DND-41 (cell line): ENCODE data around the gene PREX1.

Experiments used
- ATAC-seq: fragments of 200-7000 bp; cut with Tn5 transposase; 3 replicates; pipeline ENCODE4 v1.9.1; 2021; ENCODE audit warnings: low read depth; ENCODE audit not compliant: insufficient read depth
- DNase-seq: peaks from one replicate; pipeline ENCODE4 v3.0.0-alpha.2; 2020
- H2AFZ ChIP-seq: 2 replicates; pipeline ENCODE4 v1.6.0; 2012; ENCODE audit warnings: low read depth, low read length
- H3K27ac ChIP-seq: 2 replicates; pipeline ENCODE4 v1.5.1; 2012; ENCODE audit warnings: low read length, inconsistent platforms
- H3K27me3 ChIP-seq: fragments of 200-600 bp; sonication (generic); 2 replicates; pipeline ENCODE4 v1.6.0; 2012; ENCODE audit warnings: low read length, mild to moderate bottlenecking, inconsistent platforms; ENCODE audit not compliant: insufficient read depth, poor library complexity
- H3K36me3 ChIP-seq: 2 replicates; pipeline ENCODE4 v1.5.1; 2012; ENCODE audit warnings: low read length, inconsistent platforms; ENCODE audit not compliant: insufficient read depth
- H3K4me1 ChIP-seq: 2 replicates; pipeline ENCODE4 v1.5.1; 2012; ENCODE audit warnings: mild to moderate bottlenecking, low read length; ENCODE audit not compliant: insufficient read depth
- H3K4me2 ChIP-seq: 2 replicates; pipeline ENCODE4 v1.6.0; 2012; ENCODE audit warnings: mild to moderate bottlenecking, moderate library complexity, low read length, inconsistent platforms; ENCODE audit not compliant: insufficient read depth
- H3K4me3 ChIP-seq, 2 experiments: fragments of 200-600 bp in 1 of 2; shearing (Covaris generic) in 1 of 2; 2 replicates each; pipeline ENCODE4 v1.5.1; 2012 to 2016; ENCODE audit warnings: inconsistent platforms in 2 of 2, low read length in 2 of 2, mild to moderate bottlenecking in 2 of 2, low read depth in 1 of 2, moderate library complexity in 1 of 2
- H3K79me2 ChIP-seq: 2 replicates; pipeline ENCODE4 v1.6.0; 2012; ENCODE audit warnings: low read length, inconsistent platforms; ENCODE audit not compliant: insufficient read depth
- H3K9ac ChIP-seq: 2 replicates; pipeline ENCODE4 v1.6.0; 2012; ENCODE audit warnings: low read depth, mild to moderate bottlenecking, inconsistent platforms, low read length, moderate library complexity
- H3K9me3 ChIP-seq: 2 replicates; pipeline ENCODE4 v1.5.1; 2012; ENCODE audit warnings: low read length, moderate library complexity, mild to moderate bottlenecking, inconsistent platforms; ENCODE audit not compliant: insufficient read depth, severe bottlenecking
- H4K20me1 ChIP-seq: 2 replicates; pipeline ENCODE4 v1.6.0; 2012; ENCODE audit warnings: low read length; ENCODE audit not compliant: insufficient read depth
- EZH2 ChIP-seq: IDR thresholded peaks from 3 replicates; pipeline ENCODE4 v1.6.1; 2012; ENCODE audit warnings: borderline replicate concordance, low read depth, mild to moderate bottlenecking, moderate library complexity, low read length, inconsistent platforms; ENCODE audit not compliant: severe bottlenecking
- TF ChIP-seq, protein P1 (sequence below): IDR thresholded peaks from 2 replicates; pipeline ENCODE4 v1.5.1; 2012; ENCODE audit warnings: borderline replicate concordance, low read length, moderate library complexity, mild to moderate bottlenecking; ENCODE audit not compliant: poor library complexity, severe bottlenecking; ENCODE audit errors: extremely low read depth

Gene PREX1

DNA sequence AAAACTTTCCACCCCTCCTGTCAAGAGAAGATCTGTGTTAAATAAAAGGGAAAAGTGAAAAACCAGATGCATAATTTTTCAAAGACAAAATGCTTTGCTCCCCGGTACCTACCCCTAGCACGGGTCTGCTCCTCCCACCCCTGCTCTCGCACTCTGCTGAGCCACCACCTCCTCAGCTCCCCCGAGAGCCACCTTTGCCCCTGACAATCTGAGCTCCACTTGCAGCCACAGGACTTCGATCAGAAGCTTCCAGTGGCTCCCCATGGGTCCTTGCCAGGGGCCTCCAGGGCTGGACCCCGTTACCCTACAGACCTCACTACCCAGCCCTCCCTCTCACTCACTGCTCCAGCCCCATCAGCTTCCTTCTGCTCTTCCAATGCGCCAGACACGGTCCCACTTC lies 171.7 kb downstream of the PREX1 start:
- H3K36me3 ChIP-seq = no peaks in the 10 kb centered on the region
- ATAC-seq (no peak), DNase-seq (no peak)
- H3K27ac ChIP-seq = no peak overlapping the region
- no peaks in the 10 kb centered on the region for H4K20me1 ChIP-seq
- TF ChIP-seq EZH2 = no peak
- TF ChIP-seq, protein P1, sequence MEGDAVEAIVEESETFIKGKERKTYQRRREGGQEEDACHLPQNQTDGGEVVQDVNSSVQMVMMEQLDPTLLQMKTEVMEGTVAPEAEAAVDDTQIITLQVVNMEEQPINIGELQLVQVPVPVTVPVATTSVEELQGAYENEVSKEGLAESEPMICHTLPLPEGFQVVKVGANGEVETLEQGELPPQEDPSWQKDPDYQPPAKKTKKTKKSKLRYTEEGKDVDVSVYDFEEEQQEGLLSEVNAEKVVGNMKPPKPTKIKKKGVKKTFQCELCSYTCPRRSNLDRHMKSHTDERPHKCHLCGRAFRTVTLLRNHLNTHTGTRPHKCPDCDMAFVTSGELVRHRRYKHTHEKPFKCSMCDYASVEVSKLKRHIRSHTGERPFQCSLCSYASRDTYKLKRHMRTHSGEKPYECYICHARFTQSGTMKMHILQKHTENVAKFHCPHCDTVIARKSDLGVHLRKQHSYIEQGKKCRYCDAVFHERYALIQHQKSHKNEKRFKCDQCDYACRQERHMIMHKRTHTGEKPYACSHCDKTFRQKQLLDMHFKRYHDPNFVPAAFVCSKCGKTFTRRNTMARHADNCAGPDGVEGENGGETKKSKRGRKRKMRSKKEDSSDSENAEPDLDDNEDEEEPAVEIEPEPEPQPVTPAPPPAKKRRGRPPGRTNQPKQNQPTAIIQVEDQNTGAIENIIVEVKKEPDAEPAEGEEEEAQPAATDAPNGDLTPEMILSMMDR = no peak
- no peaks in the 10 kb centered on the region for H3K79me2 ChIP-seq
- no peaks in the 10 kb centered on the region for H3K9me3 ChIP-seq
- no peaks in the 10 kb centered on the region for H3K27me3 ChIP-seq
- H3K4me1 ChIP-seq = no peaks in the 10 kb centered on the region
- no peak overlapping the region for H3K4me2 ChIP-seq
- H3K4me3 ChIP-seq = no peak overlapping the region
- no peak overlapping the region for H2AFZ ChIP-seq
- no peak overlapping the region for H3K9ac ChIP-seq

DNA sequence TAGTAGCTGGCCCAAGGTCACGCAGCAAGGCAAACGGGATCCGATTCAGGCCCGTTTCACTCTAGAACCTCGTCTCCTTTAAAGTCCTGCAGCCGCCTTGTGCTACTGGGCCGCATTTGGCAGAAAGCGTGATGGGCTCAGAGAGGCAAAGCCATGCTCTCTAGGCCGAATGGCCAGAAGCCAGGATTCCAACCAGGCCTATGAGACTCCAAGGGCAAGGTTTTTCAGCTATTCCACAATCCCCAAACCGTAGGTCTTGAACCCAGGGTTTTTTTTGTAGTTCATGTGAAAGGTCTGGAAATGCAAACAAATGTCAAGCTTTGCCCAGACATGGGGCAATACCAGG lies 174.1 kb downstream of the PREX1 start:
- Histone ChIP-seq H2AFZ (no peak overlapping the region), H3K4me2 (no peak overlapping the region), H3K4me3 (no peak overlapping the region), H3K27me3 (no peaks in the 10 kb centered on the region), H4K20me1 (no peaks in the 10 kb centered on the region), H3K27ac (no peak overlapping the region), H3K9me3 (no peaks in the 10 kb centered on the region), H3K9ac (no peak overlapping the region), H3K4me1 (no peaks in the 10 kb centered on the region), H3K36me3 (no peaks in the 10 kb centered on the region), H3K79me2 (no peaks in the 10 kb centered on the region)
- DNase-seq (no peak), ATAC-seq (no peak)
- TF ChIP-seq, protein P1 = no peak
- TF ChIP-seq EZH2 = no peak

DNA sequence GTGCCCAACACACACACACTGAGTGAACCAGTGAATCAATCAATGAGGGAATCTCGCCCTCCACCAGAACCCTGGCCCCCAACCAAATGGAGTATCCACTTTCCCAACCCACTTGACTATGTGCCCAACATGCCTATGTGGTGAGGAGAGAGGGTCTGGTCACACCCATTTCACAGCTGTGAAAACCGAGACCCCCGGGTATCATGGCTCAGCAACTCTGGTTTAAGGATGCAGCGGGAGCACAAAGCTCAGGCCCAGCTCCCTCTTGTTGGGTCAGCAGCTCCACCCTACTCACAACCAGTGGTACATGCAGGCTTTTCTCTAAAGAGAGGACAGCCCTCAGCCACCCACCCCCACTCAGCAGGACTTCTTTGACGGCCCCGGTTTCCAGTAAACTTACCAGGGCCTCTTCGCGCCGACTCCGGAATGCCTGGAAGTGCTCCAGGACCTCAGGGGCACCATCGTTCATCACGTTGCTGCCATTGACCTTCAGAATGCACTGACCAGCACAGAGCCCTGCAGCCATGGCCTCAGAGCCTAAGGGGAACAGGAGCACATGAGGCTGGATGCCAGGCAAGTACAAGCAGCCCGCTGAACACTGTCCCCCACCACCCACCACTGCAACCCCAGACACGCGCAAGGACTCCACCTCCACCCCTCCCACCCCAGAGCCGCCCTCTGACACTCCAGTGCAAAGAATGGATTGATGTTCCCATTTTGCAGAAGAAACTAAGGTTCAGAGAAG lies 174.7 kb downstream of the PREX1 start:
- Histone ChIP-seq H3K4me3 (no peak overlapping the region), H3K4me1 (no peaks in the 10 kb centered on the region), H3K27me3 (no peaks in the 10 kb centered on the region), H3K4me2 (no peak overlapping the region), H3K9me3 (no peaks in the 10 kb centered on the region), H3K79me2 (no peaks in the 10 kb centered on the region), H4K20me1 (no peaks in the 10 kb centered on the region), H3K9ac (no peak overlapping the region), H3K27ac (no peak overlapping the region), H3K36me3 (no peaks in the 10 kb centered on the region), H2AFZ (no peak overlapping the region)
- TF ChIP-seq, protein P1 = no peak
- TF ChIP-seq EZH2 = no peak
- no peak for ATAC-seq
- no peak for DNase-seq
